Measurements from ENCODE around the gene DAZL. TPM values are rescaled to one million over a fixed set of nuclear protein-coding genes. Genes with fewer than 3 reads are reported as not detected.

Gene DAZL
- total and polyA plus RNA-seq, 2 donors (not counting 1 experiment from before 2014, with no cell fraction given), result 0.34 TPM; not detected in 1

DNA sequence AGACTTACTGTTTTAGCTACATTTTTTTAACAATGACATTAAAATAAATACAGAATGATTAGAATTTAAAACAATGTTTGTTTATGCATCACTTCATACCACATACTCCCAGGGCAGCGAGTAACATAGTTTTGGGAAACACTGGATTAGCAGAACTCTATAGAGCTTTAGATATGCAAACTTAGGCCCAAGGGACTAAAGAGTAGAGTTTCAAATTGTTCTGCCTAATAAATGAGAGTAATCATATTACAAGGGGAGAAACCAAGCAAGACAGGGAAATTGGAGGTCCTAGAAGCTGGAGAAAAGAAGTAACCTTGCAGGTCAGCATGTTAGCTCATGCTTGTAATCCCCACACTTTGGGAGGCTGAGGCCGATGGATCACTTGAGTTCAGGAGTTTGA is 3.6 kb upstream of the DAZL start:
- no peaks in the 10 kb centered on the region for H3K9me3 ChIP-seq (ENCODE audit: control insufficient read depth, insufficient read depth, low read depth, low read length)
- H4K20me1 ChIP-seq (ENCODE audit: control insufficient read depth, extremely low read depth, insufficient read depth, low read length), result no peaks in the 10 kb centered on the region
- H3K27ac ChIP-seq (ENCODE audit: insufficient read depth, low read length), result no peak overlapping the region
- H3K4me3 ChIP-seq (replicated peaks in 1 of 4; ENCODE audit: control extremely low read depth in 1 of 4, insufficient read depth in 1 of 4, low read depth in 3 of 4, low read length in 4 of 4), result no peak overlapping the region
- no peaks in the 10 kb centered on the region for H3K36me3 ChIP-seq (ENCODE audit: control insufficient read depth, insufficient read depth, low read length)
- H3K27me3 ChIP-seq (ENCODE audit: control insufficient read depth, insufficient read depth, low read length), result no peaks in the 10 kb centered on the region
- TF ChIP-seq, protein P1, sequence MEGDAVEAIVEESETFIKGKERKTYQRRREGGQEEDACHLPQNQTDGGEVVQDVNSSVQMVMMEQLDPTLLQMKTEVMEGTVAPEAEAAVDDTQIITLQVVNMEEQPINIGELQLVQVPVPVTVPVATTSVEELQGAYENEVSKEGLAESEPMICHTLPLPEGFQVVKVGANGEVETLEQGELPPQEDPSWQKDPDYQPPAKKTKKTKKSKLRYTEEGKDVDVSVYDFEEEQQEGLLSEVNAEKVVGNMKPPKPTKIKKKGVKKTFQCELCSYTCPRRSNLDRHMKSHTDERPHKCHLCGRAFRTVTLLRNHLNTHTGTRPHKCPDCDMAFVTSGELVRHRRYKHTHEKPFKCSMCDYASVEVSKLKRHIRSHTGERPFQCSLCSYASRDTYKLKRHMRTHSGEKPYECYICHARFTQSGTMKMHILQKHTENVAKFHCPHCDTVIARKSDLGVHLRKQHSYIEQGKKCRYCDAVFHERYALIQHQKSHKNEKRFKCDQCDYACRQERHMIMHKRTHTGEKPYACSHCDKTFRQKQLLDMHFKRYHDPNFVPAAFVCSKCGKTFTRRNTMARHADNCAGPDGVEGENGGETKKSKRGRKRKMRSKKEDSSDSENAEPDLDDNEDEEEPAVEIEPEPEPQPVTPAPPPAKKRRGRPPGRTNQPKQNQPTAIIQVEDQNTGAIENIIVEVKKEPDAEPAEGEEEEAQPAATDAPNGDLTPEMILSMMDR (conservative IDR thresholded peaks at IDR 0.05 in 1 of 2, IDR thresholded peaks at IDR 0.05 in 1 of 2; ENCODE audit: low read depth in 1 of 2, low read length in 2 of 2), result no peak
- TF ChIP-seq EZH2 (IDR thresholded peaks at IDR 0.05; ENCODE audit: low read length, missing control alignments), result no peak
- H3K9ac ChIP-seq (ENCODE audit: insufficient read depth, low read length), result no peak overlapping the region
- DNase-seq (ENCODE audit: low read depth in 2 of 2), result no peak
- H3K79me2 ChIP-seq (ENCODE audit: control insufficient read depth, insufficient read depth, low read length), result no peaks in the 10 kb centered on the region
- H3K4me2 ChIP-seq (ENCODE audit: extremely low read depth, insufficient read depth, low read length), result no peak overlapping the region
- no peaks in the 10 kb centered on the region for H3K4me1 ChIP-seq (ENCODE audit: control insufficient read depth, extremely low read depth, insufficient read depth, low read length)
- H2AFZ ChIP-seq (ENCODE audit: low read length), result no peak overlapping the region

DNA sequence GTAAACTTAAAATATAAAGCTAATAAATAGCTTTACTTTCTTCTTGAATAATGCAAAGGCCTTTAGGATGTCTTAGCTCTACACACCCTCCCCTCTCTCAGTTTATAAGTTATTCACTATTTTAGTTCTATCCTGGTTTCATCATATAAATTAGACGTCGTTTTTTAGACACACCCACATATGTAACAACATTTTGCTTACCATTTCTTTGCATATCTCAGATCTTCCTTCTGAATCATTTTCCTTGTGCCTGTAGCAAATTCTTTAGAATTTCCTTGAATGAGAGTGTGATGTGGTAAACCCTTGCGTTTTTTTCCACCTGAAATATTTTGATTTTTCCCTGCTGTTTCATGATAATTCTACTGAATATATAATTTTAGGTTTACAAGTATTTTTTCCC is 2.5 kb upstream of the DAZL start:
- no peaks in the 10 kb centered on the region for H3K9me3 ChIP-seq (ENCODE audit: control insufficient read depth, insufficient read depth, low read depth, low read length)
- no peaks in the 10 kb centered on the region for H3K36me3 ChIP-seq (ENCODE audit: control insufficient read depth, insufficient read depth, low read length)
- no peaks in the 10 kb centered on the region for H3K4me1 ChIP-seq (ENCODE audit: control insufficient read depth, extremely low read depth, insufficient read depth, low read length)
- H4K20me1 ChIP-seq (ENCODE audit: control insufficient read depth, extremely low read depth, insufficient read depth, low read length), result no peaks in the 10 kb centered on the region
- no peak for DNase-seq (ENCODE audit: low read depth in 2 of 2)
- no peaks in the 10 kb centered on the region for H3K27me3 ChIP-seq (ENCODE audit: control insufficient read depth, insufficient read depth, low read length)
- H3K79me2 ChIP-seq (ENCODE audit: control insufficient read depth, insufficient read depth, low read length), result no peaks in the 10 kb centered on the region
- H3K9ac ChIP-seq (ENCODE audit: insufficient read depth, low read length), result no peak overlapping the region
- H2AFZ ChIP-seq (ENCODE audit: low read length), result no peak overlapping the region
- no peak overlapping the region for H3K27ac ChIP-seq (ENCODE audit: insufficient read depth, low read length)
- H3K4me2 ChIP-seq (ENCODE audit: extremely low read depth, insufficient read depth, low read length), result no peak overlapping the region
- TF ChIP-seq, protein P1 (conservative IDR thresholded peaks at IDR 0.05 in 1 of 2, IDR thresholded peaks at IDR 0.05 in 1 of 2; ENCODE audit: low read depth in 1 of 2, low read length in 2 of 2), result no peak
- TF ChIP-seq EZH2 (IDR thresholded peaks at IDR 0.05; ENCODE audit: low read length, missing control alignments), result no peak
- no peak overlapping the region for H3K4me3 ChIP-seq (replicated peaks in 1 of 4; ENCODE audit: control extremely low read depth in 1 of 4, insufficient read depth in 1 of 4, low read depth in 3 of 4, low read length in 4 of 4)

DNA sequence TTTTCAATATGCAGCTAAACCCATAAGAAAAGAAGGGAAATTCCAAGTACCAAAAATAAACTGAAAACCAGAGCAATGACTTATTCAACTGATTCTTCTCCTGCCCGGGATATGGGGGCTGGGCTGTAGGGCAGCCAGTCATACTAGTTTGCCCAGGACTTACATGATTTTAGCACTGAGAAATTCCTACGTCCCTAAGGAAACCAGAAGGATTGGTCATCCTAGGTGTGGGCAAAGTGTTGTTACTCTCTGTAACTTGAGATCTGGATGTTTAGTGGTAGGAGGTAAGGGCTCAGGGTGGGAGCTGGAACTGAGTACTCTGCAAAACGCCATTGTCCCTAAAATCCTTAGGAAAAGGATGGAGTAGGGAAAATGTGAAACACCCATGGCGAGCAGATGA is 1.2 kb upstream of the DAZL start:
- no peak overlapping the region for H3K4me2 ChIP-seq (ENCODE audit: extremely low read depth, insufficient read depth, low read length)
- H2AFZ ChIP-seq (ENCODE audit: low read length), result no peak overlapping the region
- DNase-seq (ENCODE audit: low read depth in 2 of 2), result peak in 1 of 2 donors; percentile 55
- H3K27ac ChIP-seq (ENCODE audit: insufficient read depth, low read length), result no peak overlapping the region
- H4K20me1 ChIP-seq (ENCODE audit: control insufficient read depth, extremely low read depth, insufficient read depth, low read length), result no peaks in the 10 kb centered on the region
- H3K79me2 ChIP-seq (ENCODE audit: control insufficient read depth, insufficient read depth, low read length), result no peaks in the 10 kb centered on the region
- H3K36me3 ChIP-seq (ENCODE audit: control insufficient read depth, insufficient read depth, low read length), result no peaks in the 10 kb centered on the region
- TF ChIP-seq, protein P1 (conservative IDR thresholded peaks at IDR 0.05 in 1 of 2, IDR thresholded peaks at IDR 0.05 in 1 of 2; ENCODE audit: low read depth in 1 of 2, low read length in 2 of 2), result no peak
- no peak for TF ChIP-seq EZH2 (IDR thresholded peaks at IDR 0.05; ENCODE audit: low read length, missing control alignments)
- no peaks in the 10 kb centered on the region for H3K9me3 ChIP-seq (ENCODE audit: control insufficient read depth, insufficient read depth, low read depth, low read length)
- H3K4me3 ChIP-seq (replicated peaks in 1 of 4; ENCODE audit: control extremely low read depth in 1 of 4, insufficient read depth in 1 of 4, low read depth in 3 of 4, low read length in 4 of 4), result no peak overlapping the region
- no peaks in the 10 kb centered on the region for H3K4me1 ChIP-seq (ENCODE audit: control insufficient read depth, extremely low read depth, insufficient read depth, low read length)
- no peaks in the 10 kb centered on the region for H3K27me3 ChIP-seq (ENCODE audit: control insufficient read depth, insufficient read depth, low read length)
- no peak overlapping the region for H3K9ac ChIP-seq (ENCODE audit: insufficient read depth, low read length)

All from fibroblast of lung (primary cell).